ENCODE measurements around the gene LAMA2. TPM values are rescaled to one million over a fixed set of nuclear protein-coding genes. Genes with fewer than 3 reads are reported as not detected.

Gene LAMA2
- total RNA-seq, 1 donor from 2014 or later: 185 TPM

GRCh38 chr6:129239825-129240491 is 357.0 kb downstream of the LAMA2 start:
- intact Hi-C loops (cut with micrococcal nuclease): no loop called here
- no peaks in the 10 kb centered on the region for H3K9me3 ChIP-seq (replicated peaks)
- peaks cover 77% of the 10 kb centered on the region for H3K4me1 ChIP-seq
- no peak overlapping the region for H3K4me3 ChIP-seq
- no peak for TF ChIP-seq CTCF (IDR thresholded peaks at IDR 0.05; ENCODE audit: borderline replicate concordance)
- H3K36me3 ChIP-seq: no peaks in the 10 kb centered on the region
- DNase-seq: no peak
- H3K27ac ChIP-seq (replicated peaks): no peak overlapping the region
- H3K27me3 ChIP-seq (ENCODE audit: low read depth): no peaks in the 10 kb centered on the region

GRCh38 chr6:129240492-129240853 is 357.5 kb downstream of the LAMA2 start:
- H3K4me1 ChIP-seq: peaks cover 72% of the 10 kb centered on the region
- TF ChIP-seq CTCF (IDR thresholded peaks at IDR 0.05; ENCODE audit: borderline replicate concordance): no peak
- no peaks in the 10 kb centered on the region for H3K9me3 ChIP-seq (replicated peaks)
- no peak overlapping the region for H3K27ac ChIP-seq (replicated peaks)
- no peak for DNase-seq
- no peak overlapping the region for H3K4me3 ChIP-seq
- intact Hi-C loops (cut with micrococcal nuclease): no loop called here
- H3K27me3 ChIP-seq (ENCODE audit: low read depth): no peaks in the 10 kb centered on the region
- H3K36me3 ChIP-seq: no peaks in the 10 kb centered on the region

- no peak for DNase-seq
- no peak overlapping the region for H3K4me3 ChIP-seq
- no peaks in the 10 kb centered on the region for H3K9me3 ChIP-seq (replicated peaks)
- no peaks in the 10 kb centered on the region for H3K27me3 ChIP-seq (ENCODE audit: low read depth)
- peak overlapping the region; percentile 59 for H3K27ac ChIP-seq (replicated peaks)
- intact Hi-C loops (cut with micrococcal nuclease): no loop called here
- H3K4me1 ChIP-seq: peaks cover 61% of the 10 kb centered on the region
- TF ChIP-seq CTCF (IDR thresholded peaks at IDR 0.05; ENCODE audit: borderline replicate concordance): no peak
- H3K36me3 ChIP-seq: no peaks in the 10 kb centered on the region
These were observed 359.6 kb downstream of the LAMA2 start for GRCh38 chr6:129242546-129242945.

GRCh38 chr6:129243377-129243776 is 360.4 kb downstream of the LAMA2 start:
- Histone ChIP-seq H3K36me3 (no peaks in the 10 kb centered on the region), H3K4me1 (peaks cover 66% of the 10 kb centered on the region), H3K4me3 (no peak overlapping the region), H3K27ac (replicated peaks) (peak overlapping the region; percentile 59), H3K9me3 (replicated peaks) (no peaks in the 10 kb centered on the region), H3K27me3 (ENCODE audit: low read depth) (no peaks in the 10 kb centered on the region)
- intact Hi-C loops (cut with micrococcal nuclease): no loop called here
- no peak for TF ChIP-seq CTCF (IDR thresholded peaks at IDR 0.05; ENCODE audit: borderline replicate concordance)
- no peak for DNase-seq

- peak overlapping the region; percentile 50 for H3K27ac ChIP-seq (replicated peaks)
- H3K4me1 ChIP-seq: peaks cover 44% of the 10 kb centered on the region
- no peaks in the 10 kb centered on the region for H3K9me3 ChIP-seq (replicated peaks)
- intact Hi-C loops (cut with micrococcal nuclease): no loop called here
- peaks cover 15% of the 10 kb centered on the region for H3K36me3 ChIP-seq
- H3K4me3 ChIP-seq: no peak overlapping the region
- TF ChIP-seq CTCF (IDR thresholded peaks at IDR 0.05; ENCODE audit: borderline replicate concordance): no peak
- H3K27me3 ChIP-seq (ENCODE audit: low read depth): no peaks in the 10 kb centered on the region
- DNase-seq: peak; percentile 19
These were observed 366.0 kb downstream of the LAMA2 start for GRCh38 chr6:129248946-129249345.
